EL (cell line): Measurements from ENCODE around the gene CLDN15.

Source experiments
- DNase-seq: peaks from one replicate; pipeline ENCODE4 v3.0.0-alpha.2; 2016

The CLDN15 gene

DNA sequence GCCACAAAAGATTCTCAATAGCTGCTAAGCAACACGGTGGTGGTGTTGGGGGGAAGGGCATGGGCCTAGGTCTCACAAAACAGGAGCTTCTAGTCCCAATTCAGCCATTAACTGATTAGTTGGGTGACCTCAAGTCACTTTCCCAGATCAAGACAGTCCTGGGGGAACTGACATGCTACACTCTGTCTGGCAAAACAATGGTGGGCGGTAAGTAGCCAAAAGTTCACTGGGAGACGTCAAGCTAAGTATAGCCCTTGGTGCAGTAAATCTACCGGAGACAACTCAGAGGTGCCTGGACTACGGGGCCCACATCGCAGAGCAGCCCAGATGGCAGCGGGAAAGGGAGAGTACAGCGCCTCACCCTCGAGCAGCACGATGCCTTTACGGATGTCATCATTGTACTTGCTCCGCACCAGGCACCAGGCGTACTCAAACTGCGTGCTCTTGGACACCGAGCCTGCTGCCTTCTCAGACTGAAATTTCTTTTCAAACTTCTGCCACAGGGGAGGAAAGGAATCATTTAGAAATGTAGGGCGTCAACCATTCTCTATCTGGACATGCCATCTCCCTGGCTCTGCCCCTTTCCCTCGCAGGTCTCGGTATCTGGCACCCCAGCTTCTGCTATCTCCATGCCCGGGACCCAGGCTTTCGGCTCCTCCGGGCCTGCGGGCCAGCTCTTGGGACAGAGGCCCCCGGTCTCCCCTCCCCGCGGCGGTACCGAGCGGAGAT is 6.2 kb upstream of the CLDN15 start:
- DNase-seq = no peak

- no peak for DNase-seq
Measured at GRCh38 chr7:101241443-101242349, 4.1 kb upstream of the CLDN15 start.

DNA sequence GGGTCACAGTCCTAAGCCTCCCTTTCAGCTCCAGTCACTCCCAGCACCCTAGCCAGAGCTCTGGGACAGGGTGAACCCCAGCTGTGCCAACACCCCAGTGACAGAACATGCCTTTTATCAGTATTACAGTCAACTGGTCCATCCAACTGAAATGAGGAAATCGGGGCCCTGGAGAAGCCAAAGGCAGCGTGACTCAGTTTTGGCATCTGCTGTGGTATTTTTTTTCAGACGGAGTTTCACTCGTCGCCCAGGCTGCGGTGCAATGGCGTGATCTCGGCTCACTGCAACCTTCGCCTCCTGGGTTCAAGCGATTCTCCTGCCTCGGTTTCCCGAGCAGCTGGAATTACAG is 3.4 kb upstream of the CLDN15 start:
- no peak for DNase-seq

DNA sequence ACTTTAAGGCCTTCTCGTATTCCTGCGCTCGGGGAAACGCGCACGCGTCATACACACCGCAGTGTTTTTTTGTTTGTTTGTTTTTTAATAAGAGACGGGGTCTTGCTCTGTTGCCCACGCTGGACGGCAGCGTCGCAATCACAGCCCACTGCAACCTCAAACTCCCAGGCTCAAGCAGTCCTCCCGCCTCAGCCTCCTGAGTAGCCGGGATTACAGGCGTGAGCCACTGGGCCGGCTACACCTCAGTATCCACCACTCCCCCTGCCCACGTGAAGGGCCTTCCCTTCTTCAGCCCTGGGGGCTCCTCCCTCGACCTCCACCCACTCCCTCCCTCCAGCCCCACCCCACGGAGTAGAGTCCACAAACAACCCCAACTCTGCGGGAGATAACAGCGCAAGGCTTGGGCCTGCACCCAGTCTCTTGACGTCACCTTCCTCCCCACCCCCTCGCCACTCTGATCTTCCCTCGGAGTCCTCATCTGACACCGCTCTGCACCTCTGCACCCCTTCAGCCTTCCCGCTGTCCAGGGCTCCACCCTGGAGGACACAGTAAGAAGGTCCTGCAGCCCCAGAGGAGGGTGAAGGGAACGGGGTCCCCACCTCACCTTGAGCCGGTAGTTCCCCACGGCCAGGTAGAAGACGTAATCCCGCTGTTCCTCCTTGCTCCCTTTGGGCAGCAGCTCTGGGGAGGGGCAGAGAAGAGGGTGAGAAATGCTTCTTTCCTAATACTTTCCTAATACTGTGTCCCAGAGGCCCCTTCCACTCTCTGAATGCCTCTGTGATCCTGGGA is 2.8 kb upstream of the CLDN15 start:
- no peak for DNase-seq

GRCh38 chr7:101239951-101240220 is 2.3 kb upstream of the CLDN15 start:
- DNase-seq = no peak

GRCh38 chr7:101239191-101239950 is 1.8 kb upstream of the CLDN15 start:
- no peak for DNase-seq

GRCh38 chr7:101238226-101239182 is 902 bp upstream of the CLDN15 start:
- DNase-seq = no peak

DNA sequence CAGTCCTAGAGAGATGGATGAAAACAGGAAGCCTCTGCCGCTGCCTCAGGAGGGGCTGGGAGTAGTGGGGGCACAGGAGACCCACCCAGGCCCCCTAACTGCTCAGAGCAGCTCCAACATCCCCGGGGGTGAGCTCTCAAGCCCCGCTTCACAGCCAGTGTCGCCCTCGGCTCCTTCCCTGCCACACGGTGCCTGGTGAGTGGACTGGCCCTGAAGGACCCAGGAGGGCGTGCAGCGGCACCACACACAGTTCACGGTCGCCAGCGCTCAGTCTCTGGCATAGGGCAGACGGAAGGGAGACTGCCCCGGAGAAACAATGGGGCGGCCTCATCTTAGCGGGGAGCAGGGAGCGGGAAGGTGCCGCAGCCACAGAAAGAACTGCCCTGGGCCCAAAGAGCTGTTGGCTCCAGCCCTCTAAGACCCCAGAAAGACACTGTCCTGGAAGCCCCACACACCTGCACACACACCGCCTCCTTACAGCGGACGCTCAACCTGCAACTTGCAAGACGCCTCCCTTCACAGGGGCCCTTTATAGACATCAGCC is 1.2 kb downstream of the CLDN15 start:
- DNase-seq = no peak

GRCh38 chr7:101235522-101235921 is 2.1 kb downstream of the CLDN15 start:
- no peak for DNase-seq

GRCh38 chr7:101235050-101235449 is 2.6 kb downstream of the CLDN15 start:
- no peak for DNase-seq

DNA sequence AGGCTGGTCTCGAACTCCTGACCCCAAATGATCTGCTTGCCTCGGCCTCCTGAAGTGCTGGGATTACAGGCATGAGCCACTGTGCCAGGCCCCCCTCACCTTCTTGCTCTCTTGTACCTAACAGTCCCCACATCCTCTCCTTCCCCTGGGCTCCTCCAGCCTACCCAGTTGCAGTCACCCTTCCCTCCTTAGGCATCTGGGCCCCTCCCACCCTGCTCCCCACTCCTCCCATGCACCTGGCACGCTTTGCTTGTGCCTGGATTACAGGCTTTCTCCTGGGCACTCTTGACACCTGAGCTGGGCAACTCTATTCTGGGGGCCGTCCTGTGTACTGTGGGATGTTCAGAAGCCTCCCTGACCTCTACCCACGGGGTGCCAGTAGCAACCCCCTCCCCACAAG is 3.0 kb downstream of the CLDN15 start:
- DNase-seq = no peak

GRCh38 chr7:101233907-101234547 is 3.6 kb downstream of the CLDN15 start:
- no peak for DNase-seq

GRCh38 chr7:101232141-101232850 is 5.3 kb downstream of the CLDN15 start:
- no peak for DNase-seq

- no peak for DNase-seq
Measured at GRCh38 chr7:101231644-101232043, 6.0 kb downstream of the CLDN15 start.

GRCh38 chr7:101226721-101227120 is 10.9 kb downstream of the CLDN15 start:
- DNase-seq = no peak

GRCh38 chr7:101225650-101226049 is 12.0 kb downstream of the CLDN15 start:
- DNase-seq = no peak

- no peak for DNase-seq
Measured at GRCh38 chr7:101223528-101223927, 14.1 kb downstream of the CLDN15 start.

DNA sequence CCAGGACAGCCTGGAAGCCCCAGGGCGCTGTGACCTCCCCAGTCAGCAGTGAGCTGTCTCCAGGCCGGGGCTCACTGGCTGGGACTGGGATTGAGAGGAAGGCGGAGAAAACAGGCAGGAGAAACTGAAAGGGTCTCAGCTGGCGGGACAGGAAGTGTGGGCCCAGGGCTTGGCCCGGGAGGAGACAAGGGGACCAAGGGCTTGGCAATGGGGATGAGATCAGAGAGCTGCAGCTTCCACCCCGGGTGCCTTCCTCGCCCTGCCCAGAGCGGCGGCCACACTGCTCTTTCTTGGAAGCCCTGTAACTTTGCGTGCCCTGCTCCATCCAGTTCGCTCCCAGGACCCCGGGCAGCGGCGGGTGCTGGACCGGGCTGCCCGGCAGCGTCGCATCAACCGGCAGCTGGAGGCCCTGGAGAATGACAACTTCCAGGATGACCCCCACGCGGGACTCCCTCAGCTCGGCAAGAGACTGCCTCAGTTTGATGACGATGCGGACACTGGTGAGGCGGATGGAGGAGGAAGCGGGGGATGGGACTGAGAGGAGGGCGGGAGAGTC is 15.2 kb downstream of the CLDN15 start:
- DNase-seq = no peak

DNA sequence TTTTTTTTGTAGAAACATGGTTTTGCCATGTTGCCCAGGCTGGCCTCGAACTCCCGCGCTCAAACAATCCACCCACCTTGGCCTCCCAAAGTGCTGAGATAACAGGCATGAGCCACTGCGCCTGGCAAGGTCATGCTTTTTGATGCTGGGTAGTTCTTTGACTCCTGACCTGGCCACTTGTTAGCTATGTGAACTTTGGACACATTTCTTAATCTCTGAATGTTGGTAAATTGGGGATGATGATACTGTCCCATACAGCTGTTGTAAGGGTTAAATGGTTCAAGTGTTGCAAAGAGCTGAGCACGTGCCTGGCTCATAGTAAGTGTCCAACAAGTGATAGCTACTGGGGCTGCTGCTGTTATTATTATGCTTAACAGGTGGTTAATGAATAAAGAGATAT is 17.3 kb downstream of the CLDN15 start:
- no peak for DNase-seq
